Measurements from ENCODE around the gene INTS3. TPM values are rescaled to one million over a fixed set of nuclear protein-coding genes. Genes with fewer than 3 reads are reported as not detected.

Gene INTS3
- total RNA-seq, 1 donor from 2014 or later, result 79.2 TPM

DNA sequence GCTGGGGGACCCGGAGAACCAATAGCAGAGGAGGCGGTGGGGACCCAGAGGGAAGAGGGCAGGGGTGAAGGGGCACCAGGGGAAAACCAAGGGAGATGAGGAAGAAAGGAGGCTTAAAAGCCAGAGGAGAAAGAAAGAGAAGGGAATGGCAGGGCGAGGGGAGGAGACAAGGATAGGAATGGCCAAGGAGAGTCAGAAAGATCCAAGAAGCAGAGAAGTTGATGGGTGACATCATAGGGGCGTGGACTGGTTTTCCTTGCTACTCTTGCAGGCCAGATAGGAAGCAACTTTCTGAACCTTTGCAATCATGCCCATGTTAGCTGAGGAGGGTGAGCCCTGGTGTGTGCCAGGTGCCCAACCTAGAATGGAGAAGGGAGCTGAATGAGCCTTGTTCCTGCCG lies 44.0 kb upstream of the INTS3 start:
- Mint-ChIP-seq H3K27ac (ENCODE audit: unreplicated experiment) (no peak overlapping the region), H3K36me3 (ENCODE audit: low read depth) (no peaks in the 10 kb centered on the region), H3K27me3 (ENCODE audit: low read depth) (peaks cover 63% of the 10 kb centered on the region), H3K4me3 (no peak overlapping the region), H3K4me1 (peaks cover 9% of the 10 kb centered on the region), H3K9me3 (no peaks in the 10 kb centered on the region)
- no peak for DNase-seq (ENCODE audit: low read depth, low spot score)
- TF ChIP-seq, protein P1, sequence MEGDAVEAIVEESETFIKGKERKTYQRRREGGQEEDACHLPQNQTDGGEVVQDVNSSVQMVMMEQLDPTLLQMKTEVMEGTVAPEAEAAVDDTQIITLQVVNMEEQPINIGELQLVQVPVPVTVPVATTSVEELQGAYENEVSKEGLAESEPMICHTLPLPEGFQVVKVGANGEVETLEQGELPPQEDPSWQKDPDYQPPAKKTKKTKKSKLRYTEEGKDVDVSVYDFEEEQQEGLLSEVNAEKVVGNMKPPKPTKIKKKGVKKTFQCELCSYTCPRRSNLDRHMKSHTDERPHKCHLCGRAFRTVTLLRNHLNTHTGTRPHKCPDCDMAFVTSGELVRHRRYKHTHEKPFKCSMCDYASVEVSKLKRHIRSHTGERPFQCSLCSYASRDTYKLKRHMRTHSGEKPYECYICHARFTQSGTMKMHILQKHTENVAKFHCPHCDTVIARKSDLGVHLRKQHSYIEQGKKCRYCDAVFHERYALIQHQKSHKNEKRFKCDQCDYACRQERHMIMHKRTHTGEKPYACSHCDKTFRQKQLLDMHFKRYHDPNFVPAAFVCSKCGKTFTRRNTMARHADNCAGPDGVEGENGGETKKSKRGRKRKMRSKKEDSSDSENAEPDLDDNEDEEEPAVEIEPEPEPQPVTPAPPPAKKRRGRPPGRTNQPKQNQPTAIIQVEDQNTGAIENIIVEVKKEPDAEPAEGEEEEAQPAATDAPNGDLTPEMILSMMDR (conservative IDR thresholded peaks at IDR 0.05), result no peak

DNA sequence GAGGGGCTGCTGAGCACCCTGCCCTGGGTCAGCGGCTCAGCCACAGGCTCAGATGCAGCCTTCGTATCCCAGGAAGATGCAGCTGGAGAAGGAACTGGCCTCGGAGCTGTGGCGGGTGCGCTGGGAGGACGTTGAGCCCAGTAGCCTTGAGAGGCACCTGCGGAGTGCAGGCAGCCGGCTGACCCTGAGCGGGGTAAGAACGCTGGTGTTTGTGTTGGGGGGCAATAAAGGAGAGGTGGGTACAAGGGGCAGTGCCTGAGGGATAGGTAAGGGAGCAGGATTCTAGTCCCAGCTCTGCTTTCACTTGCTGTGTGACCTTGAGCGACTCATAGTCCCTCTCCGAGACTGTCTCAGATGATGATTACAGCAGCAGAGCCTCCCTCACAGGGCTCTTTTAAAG lies 43.0 kb upstream of the INTS3 start:
- H3K36me3 Mint-ChIP-seq (ENCODE audit: low read depth), result no peaks in the 10 kb centered on the region
- no peak for DNase-seq (ENCODE audit: low read depth, low spot score)
- TF ChIP-seq, protein P1 (conservative IDR thresholded peaks at IDR 0.05), result no peak
- no peaks in the 10 kb centered on the region for H3K9me3 Mint-ChIP-seq
- H3K27me3 Mint-ChIP-seq (ENCODE audit: low read depth), result peaks cover 53% of the 10 kb centered on the region
- peaks cover 5% of the 10 kb centered on the region for H3K4me1 Mint-ChIP-seq
- no peak overlapping the region for H3K27ac Mint-ChIP-seq (ENCODE audit: unreplicated experiment)
- H3K4me3 Mint-ChIP-seq, result no peak overlapping the region

DNA sequence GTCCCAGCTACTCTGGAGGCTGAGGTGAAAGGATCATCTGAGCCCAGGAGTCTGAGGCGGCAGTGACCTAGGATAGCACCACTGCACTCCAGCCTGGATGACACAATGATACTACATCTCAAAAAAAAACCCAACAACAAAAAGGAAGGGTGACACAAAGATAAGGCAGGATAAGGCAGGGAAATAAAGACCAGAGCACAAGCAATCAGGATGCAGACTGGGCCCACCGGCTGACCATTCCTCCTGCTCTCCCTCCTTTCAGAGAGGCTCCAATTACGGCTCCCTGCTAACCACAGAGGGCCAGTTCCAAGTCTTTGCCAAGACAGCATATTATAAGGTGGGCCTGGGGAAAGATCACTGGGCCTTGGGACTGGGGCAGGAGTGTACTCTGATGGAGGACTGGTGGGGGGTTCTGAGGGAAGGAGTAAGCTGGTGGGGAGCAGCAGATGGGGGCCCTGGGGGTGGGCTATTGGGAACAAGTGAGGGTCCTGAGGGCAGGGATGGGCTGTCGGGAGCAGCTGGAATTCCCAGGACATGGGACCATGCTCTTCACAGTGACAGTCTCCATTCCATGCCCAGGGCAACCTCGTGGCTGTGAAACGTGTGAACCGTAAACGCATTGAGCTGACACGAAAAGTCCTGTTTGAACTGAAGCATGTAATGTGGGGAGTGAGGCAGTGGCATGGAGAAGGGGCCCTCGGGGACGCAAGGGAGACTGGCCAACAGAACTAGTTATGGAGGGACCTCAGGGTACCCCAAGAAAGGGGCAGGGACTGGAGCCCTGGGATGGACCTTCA lies 42.1 kb upstream of the INTS3 start:
- peaks cover 44% of the 10 kb centered on the region for H3K27me3 Mint-ChIP-seq (ENCODE audit: low read depth)

DNA sequence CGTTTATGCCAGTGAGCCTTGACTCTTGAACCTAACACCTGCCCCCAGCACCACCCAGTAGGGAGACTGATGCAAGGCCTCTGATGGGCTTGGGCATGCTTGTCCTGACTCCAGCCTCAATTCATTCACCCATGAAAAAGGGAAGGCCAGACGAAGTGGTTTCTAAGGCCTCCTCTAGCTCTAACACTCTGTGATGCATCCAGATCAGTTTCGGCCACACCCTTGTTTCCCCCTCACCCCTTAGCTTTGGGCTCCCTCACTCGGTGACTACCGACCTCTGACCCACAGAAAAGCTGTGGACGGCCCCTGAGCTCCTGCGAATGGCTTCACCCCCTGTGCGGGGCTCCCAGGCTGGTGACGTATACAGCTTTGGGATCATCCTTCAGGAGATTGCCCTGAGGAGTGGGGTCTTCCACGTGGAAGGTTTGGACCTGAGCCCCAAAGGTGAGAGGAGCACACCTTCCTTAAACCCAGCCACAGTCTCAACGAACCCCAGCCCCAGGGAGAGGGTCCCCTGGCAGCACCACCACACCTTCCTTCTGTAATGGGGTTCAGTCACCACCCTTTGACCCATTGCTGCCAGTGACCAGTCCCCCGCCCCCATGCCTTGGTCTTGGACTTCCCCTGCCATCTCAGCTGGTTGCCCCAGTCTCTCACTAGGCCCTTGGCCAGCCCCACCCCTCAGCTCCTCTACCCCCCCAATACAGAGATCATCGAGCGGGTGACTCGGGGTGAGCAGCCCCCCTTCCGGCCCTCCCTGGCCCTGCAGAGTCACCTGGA lies 40.3 kb upstream of the INTS3 start:
- no peak overlapping the region for H3K27ac Mint-ChIP-seq (ENCODE audit: unreplicated experiment)
- TF ChIP-seq, protein P1 (conservative IDR thresholded peaks at IDR 0.05), result no peak
- H3K4me1 Mint-ChIP-seq, result no peaks in the 10 kb centered on the region
- no peak for DNase-seq (ENCODE audit: low read depth, low spot score)
- H3K36me3 Mint-ChIP-seq (ENCODE audit: low read depth), result no peaks in the 10 kb centered on the region
- H3K27me3 Mint-ChIP-seq (ENCODE audit: low read depth), result peaks cover 26% of the 10 kb centered on the region
- H3K9me3 Mint-ChIP-seq, result no peaks in the 10 kb centered on the region
- no peak overlapping the region for H3K4me3 Mint-ChIP-seq

More for the DNA sequence above, 42.1 kb upstream of the INTS3 start:
- no peaks in the 10 kb centered on the region for H3K9me3 Mint-ChIP-seq
- no peak overlapping the region for H3K4me3 Mint-ChIP-seq
- H3K27ac Mint-ChIP-seq (ENCODE audit: unreplicated experiment), result peak overlapping the region; percentile 78
- no peak for DNase-seq (ENCODE audit: low read depth, low spot score)
- TF ChIP-seq, protein P1 (conservative IDR thresholded peaks at IDR 0.05), result no peak
- H3K36me3 Mint-ChIP-seq (ENCODE audit: low read depth), result no peaks in the 10 kb centered on the region
- no peaks in the 10 kb centered on the region for H3K4me1 Mint-ChIP-seq

DNA sequence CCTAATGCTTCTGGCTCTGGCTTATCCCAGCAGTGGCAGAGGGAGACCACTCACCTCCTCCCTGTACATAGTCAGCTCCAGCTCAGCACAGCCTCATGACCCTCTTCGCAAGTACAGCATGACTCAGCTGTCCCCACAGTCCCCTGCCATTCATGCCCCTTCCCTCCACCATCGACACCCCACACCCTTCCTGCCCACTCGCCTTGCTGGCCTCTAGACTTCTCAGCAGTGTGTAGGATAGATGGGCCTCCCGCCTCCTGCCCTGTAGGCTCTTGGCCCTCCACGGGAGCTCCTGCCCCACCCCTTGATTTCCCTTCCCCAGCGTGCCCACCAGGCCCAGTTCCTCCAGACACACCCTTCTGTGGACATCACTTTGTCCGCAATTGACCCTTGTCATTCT lies 39.6 kb upstream of the INTS3 start:
- no peaks in the 10 kb centered on the region for H3K9me3 Mint-ChIP-seq
- no peak overlapping the region for H3K27ac Mint-ChIP-seq (ENCODE audit: unreplicated experiment)
- no peaks in the 10 kb centered on the region for H3K4me1 Mint-ChIP-seq
- H3K4me3 Mint-ChIP-seq, result no peak overlapping the region
- DNase-seq (ENCODE audit: low read depth, low spot score), result no peak
- TF ChIP-seq, protein P1 (conservative IDR thresholded peaks at IDR 0.05), result no peak
- no peaks in the 10 kb centered on the region for H3K36me3 Mint-ChIP-seq (ENCODE audit: low read depth)
- H3K27me3 Mint-ChIP-seq (ENCODE audit: low read depth), result peaks cover 20% of the 10 kb centered on the region
